GM21723 (cell line): Measurements from ENCODE around the gene TSPAN9.

Source experiments
- ATAC-seq: cut with Tn5 transposase; IDR thresholded peaks from one replicate; pipeline ENCODE4 v1.9.1; 2021; ENCODE audit warnings: mild to moderate bottlenecking, moderate library complexity; ENCODE audit not compliant: unreplicated experiment

The TSPAN9 gene

DNA sequence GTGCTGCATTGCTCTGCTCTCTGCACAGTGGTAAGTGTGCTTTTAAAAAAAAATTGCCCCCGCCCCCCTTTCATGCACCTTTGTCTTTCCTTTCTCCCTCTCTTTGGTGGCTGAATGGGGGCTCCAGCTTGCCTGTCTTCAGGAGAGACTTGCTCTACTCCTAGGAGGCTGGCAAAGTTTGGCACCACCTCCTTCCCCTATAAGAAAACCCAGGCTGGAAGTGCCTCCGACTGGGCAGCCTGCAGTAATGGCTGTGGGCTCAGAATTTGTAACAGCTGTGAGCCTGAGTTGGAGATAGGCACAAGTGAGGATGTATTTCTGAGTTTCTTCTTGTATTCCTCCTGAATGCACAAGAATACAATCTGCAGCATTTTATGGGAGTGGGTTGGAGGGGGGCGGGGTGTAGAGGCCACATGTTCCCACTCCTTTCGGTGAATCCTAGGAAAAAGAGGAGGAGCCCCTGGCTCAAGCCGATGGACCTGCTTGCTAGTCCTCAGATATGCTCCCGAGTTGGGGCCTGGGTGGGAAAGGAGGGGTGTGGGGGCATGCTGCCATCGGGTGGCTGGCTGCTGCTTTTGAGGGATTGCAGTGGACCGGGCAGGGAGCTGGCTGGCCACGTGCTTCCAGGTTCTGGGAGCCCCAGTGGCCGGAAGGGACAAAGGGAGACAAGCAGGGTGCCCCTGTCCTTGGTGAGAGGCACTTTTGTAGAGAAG is 124.3 kb downstream of the TSPAN9 start:
- no peak for ATAC-seq

GRCh38 chr12:3202096-3202495 is 124.9 kb downstream of the TSPAN9 start:
- ATAC-seq = no peak

GRCh38 chr12:3202734-3203446 is 125.7 kb downstream of the TSPAN9 start:
- ATAC-seq = no peak

GRCh38 chr12:3203713-3204112 is 126.5 kb downstream of the TSPAN9 start:
- ATAC-seq = no peak

- ATAC-seq = no peak
Measured at GRCh38 chr12:3204143-3204542, 127.0 kb downstream of the TSPAN9 start.

DNA sequence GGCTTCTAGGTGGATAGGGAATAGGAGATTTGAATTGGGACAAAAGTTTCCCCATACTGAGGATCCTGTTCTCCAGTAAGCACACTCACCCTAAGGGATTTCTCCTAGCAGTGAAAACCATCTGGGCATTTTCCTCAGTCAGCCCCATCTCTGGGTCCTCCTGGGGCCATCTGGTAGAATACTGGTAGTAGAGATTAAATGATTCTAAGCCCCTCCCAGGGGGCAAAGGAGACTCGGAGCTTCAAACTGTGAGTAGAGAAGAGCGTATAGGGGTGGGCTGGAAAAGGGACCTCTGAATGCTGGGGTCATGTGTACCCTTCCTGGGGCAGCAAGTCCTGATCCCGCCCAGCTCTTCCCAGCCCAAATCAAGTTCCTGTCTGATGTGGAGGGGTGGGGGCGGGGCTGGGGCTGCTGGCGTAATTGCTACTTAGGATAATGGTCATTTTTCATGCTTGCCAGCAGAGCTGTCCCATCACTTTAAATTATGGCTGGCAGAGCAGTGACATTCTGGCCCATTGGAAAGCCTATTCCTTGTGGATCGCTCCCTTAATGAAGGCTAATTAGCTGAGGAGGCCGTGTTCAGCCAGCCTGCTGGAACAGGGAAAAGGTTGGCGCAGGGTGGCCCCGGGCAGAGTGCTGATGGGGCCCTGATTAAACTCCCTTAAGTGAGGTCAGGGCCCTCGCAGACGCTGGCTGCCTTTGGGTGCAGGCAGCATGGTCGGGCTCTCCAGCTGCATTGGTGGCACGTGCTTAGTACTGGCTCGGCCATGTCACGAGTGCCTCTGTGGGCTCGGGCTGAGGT is 127.8 kb downstream of the TSPAN9 start:
- ATAC-seq = no peak

- no peak for ATAC-seq
Measured at GRCh38 chr12:3205742-3206519, 128.8 kb downstream of the TSPAN9 start.

DNA sequence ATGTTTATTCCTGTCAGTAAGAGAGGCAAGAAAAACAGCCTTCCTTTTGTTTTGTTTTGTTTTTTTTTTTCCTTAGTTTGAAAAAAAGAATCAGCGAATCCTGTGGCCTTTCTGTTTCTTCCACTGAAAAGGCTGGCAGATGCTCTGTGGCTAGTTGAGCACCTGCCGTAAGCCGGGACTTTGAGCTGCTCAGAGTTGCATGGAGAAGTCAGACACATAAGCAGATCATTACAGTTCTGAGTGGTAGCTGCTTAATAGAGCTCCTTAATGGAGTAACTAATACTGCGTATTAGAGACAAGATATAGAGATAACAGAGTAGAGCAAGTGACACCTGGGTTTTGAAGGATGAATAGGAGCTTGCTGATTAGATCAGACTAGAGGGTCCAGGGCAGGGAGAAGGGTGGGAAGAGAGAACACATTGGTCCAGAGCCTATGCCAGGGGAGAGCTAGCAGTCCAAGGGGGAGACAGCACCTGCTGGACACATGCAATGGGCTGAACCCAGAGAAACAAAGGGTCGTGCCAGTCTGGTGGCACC is 129.4 kb downstream of the TSPAN9 start:
- no peak for ATAC-seq

DNA sequence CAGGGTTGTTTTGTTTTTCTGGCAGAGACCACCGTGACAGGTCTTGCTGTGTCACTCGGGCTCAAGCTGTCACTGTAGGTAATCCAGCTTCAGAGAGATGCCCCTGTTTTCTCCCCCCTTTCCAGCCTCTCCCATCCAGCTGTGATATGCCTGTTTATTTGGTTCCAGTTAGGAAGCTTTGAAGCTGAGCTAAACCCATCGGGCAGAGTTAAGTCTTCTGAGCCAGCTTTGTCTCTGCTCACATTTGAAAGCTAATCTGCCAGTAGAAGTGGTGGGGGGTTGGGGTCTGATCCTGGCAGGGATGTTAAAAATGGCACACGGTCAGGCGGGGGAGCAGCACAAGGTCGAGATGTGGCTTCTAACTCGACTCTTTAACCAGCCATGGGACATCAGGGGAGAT is 130.0 kb downstream of the TSPAN9 start:
- no peak for ATAC-seq

DNA sequence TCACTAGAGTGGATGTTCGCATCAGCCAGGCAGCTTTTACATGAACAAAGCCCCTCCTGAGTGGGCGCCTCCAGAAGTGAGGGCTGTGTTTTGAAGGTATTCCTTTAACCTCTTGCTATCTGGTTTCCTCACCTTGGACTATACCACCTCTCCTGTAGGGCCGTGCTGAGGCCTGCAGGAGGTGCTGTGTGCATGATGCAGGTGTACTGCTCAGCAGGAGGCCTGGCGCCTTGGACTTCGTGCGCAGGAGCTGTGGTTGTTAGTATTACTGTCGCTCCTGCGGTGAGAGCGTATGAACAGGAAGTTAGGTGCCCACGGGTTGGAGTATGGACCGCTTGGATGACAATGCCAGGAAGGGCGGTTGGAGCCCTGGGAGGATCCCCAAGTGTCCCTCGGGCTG is 130.7 kb downstream of the TSPAN9 start:
- ATAC-seq = no peak

DNA sequence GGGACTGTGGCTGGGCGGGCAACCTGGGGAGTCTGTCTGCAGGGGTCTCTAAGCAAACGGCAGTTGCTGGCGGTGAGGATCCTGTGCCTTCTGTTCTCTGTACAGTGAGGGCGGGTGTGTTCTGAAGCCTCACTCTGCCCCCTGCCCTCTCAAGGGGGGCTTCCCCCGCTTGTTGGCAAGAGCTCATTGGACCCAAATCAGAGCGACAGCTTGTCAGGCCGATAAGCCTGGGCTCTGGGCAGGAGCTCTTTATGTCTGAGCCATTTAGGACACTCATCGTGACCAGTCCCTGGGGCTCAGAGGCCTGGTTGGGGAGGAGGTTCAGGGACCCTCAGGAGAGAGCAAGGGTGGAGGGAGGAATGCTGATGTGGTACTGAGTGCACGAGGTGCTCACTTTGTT is 136.0 kb downstream of the TSPAN9 start:
- ATAC-seq = no peak

DNA sequence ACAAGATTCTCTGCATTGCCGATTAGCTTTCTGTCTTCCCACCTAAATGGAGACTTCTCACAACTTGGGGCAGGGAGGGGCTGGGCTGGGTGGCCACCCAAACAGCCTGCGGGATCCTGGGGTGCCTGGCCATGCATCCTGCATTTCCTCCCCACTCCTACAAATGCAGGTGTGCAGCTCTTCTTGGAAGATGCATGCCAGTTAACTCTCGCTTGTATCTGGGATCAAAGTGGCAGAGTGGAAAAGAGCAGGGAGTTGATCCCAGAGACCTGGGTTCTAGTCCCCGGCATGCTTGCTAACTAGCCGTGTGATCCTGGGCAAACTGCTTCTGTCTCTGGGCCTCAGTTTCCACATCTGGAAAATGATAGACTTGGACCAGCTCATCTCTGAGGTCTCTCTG is 136.6 kb downstream of the TSPAN9 start:
- no peak for ATAC-seq

GRCh38 chr12:3214526-3215365 is 137.6 kb downstream of the TSPAN9 start:
- ATAC-seq = no peak

DNA sequence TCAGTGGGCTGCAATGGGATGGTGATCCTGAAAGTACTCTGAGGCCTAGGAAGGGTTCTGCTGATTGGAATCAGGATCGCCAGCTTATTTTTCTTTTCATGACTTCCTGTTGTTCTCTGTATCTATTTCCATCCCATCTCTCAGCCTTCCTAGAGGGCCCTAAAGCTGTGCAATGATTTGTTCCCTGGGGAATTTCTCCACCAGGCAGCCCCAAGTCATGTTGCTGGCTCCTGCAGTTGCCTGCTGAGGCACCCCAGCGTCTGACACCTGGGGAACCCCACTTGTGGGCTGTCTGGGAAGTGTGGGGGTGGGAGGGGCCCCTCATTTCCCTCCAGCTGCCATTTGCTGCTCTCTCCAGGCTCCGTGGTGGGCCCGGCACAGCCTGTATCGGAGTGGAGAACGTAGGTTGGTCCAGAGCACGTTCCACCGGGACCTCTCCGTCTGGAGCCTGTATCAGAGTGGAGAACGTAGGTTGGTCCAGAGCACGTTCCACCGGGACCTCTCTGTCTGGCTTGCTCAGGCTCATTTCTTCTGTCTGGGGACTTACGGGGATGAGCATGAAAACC is 138.3 kb downstream of the TSPAN9 start:
- no peak for ATAC-seq

DNA sequence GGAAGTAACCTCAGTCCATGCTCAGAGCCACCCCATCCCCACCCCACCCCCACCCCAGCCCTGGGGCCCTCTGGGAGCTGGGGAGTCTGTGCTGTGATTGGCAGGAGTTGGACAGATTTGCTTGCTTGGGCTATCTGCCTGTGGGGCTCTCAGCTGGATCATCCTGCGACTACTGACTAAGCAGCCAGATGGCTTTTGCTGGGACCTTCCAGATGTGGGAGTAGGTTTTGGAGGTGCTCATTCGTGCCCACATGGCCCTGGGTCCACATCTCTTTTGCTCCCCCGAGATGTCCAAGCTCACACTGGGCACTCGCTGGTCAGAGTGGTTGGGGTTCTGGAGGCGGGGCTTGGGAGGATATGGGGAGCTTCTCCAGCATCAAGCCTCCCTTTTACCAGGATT is 138.9 kb downstream of the TSPAN9 start:
- no peak for ATAC-seq

GRCh38 chr12:3216726-3217682 is 139.8 kb downstream of the TSPAN9 start:
- ATAC-seq = no peak

DNA sequence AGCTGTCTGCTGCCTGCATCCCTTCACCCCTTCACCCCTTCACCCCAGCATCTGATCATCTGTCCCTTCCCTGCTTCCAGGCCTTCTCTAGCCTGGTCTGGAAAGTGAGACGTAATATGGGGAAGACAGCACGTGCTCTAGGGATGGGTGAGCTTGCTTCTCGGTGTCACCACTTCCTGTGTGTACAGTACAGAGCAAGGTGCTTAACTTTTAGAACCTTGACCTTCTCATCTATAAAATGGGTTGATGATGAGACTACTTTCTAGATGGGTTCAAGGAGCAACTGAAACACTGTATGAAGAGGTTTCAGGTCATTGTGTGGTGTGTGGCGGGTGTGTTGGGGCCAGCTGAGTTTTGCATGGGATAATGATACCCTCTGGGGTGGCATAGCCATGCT is 140.5 kb downstream of the TSPAN9 start:
- ATAC-seq = no peak
